ENCODE measurements around the gene GLI2. TPM values are rescaled to one million over a fixed set of nuclear protein-coding genes. Genes with fewer than 3 reads are reported as not detected.

Gene GLI2
- total RNA-seq, 1 donor from 2014 or later, result 4.1 TPM

DNA sequence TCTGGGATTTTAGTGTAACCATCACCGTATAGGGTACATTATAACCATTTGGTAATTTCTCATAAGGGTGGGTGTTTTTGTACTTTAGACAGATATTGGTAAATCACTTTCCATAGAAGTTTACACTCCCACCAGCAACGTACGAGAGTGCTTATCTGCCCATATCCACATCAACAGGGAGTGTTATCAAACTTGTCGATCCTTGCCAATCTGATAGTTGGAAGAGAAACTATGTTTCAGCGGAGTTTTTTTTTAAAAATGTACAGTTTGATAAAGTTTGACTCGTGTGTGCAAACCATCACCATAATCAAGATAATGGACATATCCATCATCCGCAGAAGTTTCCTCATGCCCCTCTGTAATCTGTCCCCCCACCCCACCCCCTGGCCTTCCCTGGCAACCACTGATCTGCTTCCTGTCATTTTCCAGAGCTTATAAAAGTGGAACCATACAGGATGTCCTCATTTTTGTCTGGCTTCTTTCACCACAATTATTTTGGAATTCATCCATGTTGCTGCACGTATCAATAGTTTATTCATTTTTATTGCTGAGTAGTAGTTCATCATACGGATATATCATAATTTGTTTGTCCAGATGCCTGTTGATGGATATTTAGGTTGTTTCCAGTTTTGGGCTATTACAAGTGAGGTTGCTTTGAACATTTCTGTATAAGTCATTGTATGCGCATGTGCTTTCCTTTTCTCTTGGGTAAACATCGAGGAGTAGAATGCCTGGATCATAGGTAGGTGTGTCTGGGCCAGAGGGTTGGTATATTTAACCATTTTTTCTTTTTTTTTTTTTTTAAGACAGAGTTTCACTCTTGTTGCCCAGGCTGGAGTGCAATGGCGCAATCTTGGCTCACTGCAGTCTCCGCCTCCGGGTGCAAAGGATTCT is 18.6 kb downstream of the GLI2 start:
- DNase-seq (ENCODE audit: low spot score), result no peak

GRCh38 chr2:120758181-120759144 is 22.8 kb downstream of the GLI2 start:
- peak; percentile 85 for DNase-seq (ENCODE audit: low spot score)

DNA sequence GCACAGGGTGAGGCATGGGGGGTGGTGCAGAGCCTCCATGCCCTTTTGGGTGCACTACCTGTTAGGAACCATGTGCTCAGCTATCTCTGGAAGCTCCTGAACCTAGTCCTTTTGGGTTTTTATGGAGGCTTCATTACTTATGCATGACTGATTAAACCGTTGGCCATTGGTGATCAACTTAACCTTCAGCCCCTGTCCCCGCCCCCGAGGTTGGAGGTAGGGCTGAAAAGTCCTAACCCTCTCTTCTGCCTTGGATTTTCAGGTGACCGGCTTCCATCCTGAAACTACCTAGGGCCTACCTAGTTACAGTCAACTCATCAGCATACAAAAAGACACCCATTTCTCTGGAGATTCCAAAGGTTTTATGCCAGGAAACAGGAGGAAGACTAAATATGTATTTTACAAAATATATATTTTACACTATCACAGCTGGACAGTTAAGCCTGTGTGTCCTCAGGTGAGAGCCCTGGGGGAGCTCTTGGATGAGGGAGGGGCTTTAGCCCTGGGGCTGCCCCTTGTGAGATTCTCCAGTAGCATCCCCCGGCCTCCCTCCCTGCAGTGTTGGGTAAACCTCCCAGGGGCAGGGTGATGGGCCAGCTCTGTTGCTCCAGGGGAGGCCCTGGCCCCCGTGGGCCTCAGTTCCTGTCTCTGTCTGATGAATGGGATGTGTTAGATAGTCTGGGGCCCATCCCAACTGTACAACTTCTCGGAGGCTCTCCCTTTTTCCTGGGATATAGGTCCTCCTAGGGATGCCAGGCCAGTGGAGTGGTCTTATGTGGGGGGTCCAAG is 24.1 kb downstream of the GLI2 start:
- DNase-seq (ENCODE audit: low spot score), result peak; percentile 53

GRCh38 chr2:120760446-120761135 is 24.9 kb downstream of the GLI2 start:
- peak; percentile 80 for DNase-seq (ENCODE audit: low spot score)

DNA sequence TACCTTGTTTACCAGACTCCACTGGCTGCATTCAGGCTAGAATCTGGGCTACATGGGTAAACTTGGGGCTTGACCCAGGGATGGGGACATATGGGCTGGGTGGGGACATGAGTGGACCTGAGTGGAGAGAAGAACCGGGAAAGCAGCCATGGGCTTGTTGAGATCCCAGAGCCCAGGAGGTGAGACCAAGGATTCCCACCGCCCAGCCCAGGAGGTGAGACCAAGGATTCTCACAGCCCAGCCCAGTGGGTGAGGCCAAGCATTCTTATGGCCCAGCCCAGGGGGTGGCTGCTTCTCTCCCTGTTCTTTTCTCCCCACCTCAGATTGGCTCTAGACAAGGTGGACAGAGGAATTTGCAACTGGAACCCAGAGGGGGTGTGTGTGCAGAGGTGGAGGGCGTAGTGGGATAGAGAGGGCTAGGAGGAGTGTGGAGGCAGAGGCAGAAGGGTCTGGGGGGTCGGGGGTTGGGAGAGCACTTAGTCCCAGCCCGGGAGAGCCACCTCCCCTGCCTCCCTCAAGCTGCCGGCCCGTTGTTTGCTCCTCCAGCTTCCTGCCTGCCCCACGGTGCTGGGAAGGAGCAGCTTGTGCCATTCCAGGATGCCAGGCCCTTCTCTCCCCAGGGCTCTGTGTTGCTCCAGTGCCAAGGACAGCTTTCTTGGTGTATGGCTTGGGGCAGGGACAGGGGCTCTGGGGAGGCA is 25.6 kb downstream of the GLI2 start:
- DNase-seq (ENCODE audit: low spot score), result peak; percentile 43

GRCh38 chr2:120761911-120762310 is 26.2 kb downstream of the GLI2 start:
- peak; percentile 86 for DNase-seq (ENCODE audit: low spot score)

DNA sequence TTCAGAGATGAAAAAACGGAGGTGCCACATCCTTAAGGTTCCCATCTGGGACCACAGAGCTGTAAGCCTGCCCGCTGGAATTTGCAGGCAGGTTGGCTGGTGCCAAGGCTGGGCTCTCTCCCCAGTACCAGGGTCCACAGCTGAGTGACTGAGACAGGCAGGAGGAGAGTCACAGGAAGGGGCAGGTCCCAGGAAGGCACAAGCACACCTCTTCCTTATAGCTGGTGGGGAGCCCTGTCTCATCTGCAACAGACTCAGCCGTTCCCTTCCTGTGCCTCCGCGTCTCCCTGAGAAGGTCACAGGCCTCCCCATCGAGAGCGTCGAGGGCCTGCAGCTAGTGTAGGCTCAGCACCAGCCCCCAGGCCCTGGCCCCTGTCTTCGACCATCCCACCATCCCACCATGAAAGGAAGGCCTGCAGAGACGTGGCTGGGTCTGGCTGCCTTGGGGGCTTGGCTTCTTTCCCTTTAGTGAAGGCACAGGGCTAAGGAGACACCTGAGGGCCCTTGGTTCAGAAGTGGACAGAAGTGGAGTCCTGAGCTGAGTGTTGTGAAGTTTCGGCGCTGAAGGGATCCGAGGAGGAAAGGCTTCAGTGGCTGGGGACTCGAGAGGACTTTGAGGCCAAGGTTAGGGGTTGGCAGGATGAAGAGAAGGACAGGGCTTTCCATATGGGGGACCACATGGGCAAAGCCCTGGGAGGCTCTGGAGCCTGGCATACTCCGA is 26.8 kb downstream of the GLI2 start:
- DNase-seq (ENCODE audit: low spot score), result peak; percentile 78

- DNase-seq (ENCODE audit: low spot score), result peak; percentile 88
Observed at GRCh38 chr2:120763508-120763907, 27.8 kb downstream of the GLI2 start.

DNA sequence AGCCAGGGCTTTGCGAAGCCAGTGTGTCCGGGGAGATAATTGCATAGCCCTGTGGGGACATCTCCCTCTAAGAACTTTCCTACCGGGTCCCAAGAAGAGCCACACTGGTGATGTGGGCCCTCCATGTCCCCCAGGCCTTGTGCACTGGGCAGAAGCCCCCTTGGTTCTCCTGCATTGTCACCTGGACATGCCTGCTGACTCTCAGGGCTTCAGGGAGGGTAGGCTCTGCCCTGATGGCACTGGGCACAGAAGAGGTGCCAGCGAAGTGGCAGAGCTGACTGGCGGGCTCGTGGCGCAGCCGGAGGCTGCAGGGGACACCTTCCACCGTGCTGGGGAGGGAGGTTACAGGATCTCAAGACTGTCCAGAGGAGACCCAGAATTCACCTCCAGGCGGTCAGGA is 28.3 kb downstream of the GLI2 start:
- DNase-seq (ENCODE audit: low spot score), result peak; percentile 76

- no peak for DNase-seq (ENCODE audit: low spot score)
Observed at GRCh38 chr2:120764492-120764891, 28.8 kb downstream of the GLI2 start.

- DNase-seq (ENCODE audit: low spot score), result no peak
Observed at GRCh38 chr2:120764991-120765677, 29.5 kb downstream of the GLI2 start.

DNA sequence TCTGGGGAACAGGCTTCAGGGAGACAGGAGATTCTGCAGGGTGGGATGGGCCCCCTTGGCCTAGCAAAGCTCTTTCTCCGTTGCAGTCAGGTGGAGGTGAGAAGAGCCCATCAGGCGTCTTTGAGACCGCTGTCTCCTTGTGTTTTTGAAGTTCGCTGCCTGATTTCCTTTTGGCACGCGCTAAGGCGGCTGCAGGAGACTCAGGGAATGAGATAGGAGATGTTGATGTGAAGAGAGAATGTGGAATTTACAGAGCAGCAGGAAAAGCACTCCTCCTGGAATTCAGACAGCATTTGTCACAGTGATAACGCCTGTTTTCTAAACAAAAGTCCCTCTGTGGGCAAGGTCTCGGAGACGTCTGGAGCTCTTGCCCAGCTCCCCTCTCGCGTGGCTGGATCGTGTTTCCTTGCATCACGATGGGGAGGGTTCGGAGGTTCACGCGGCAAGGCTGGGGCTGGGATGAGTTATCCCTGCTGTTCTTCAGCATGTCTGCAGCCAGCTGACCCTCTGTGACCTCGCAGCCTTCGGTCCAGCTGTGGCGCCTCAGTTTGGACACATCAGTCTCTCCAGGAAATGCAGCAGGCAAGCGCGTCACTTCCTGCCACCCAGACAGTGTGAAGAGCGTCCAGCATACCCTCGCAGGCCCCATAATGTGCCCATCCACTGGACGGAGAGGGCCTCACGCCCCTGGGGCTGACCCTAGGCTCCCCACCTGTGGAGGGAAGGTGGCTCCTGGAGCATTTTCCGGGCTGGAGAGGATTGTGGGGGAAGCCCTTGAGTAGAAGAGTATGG is 30.2 kb downstream of the GLI2 start:
- DNase-seq (ENCODE audit: low spot score), result no peak

DNA sequence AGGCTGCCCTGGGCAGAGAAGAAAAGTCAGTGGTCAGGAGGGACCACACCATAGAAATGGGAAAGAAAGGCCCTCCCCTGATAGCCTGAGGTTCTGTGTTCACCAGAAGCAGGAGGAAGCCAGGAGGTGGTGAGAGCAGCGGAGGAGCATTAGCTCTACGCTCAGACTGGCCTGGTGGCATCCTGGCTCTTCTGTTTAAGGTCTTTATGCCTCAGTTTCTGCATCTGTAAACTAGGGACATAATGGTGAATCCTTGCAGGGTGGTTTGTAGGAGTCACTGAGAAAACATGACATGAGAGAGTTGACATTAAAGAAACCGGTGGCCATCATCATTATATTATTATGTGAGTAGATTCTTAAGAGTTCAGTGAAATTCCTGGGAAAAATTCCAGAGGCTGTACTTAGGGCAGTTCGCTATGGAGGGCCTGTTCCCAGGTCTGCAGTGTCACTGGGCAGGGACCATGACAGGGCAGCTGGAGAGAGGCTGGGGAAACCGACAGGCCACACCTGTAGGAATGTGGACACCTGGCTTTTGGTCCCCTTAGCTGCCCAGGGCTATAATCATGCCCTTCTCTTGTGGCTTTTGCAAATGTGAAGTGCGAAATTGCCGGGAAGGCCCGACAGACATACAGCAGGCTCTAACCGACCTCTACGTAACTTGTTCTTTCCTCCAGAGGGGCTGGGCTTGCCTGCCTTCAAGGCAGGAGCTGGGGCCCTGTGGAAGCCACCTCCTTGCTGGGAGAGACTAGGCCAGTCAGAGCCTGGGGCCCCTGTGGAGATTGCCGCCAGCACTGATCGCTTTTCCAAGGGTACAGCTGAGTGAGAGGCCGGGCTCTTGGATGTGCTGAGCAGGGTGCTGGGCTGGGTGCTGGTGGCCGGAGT is 31.0 kb downstream of the GLI2 start:
- no peak for DNase-seq (ENCODE audit: low spot score)

- DNase-seq (ENCODE audit: low spot score), result no peak
Observed at GRCh38 chr2:120767486-120768005, 31.9 kb downstream of the GLI2 start.

DNA sequence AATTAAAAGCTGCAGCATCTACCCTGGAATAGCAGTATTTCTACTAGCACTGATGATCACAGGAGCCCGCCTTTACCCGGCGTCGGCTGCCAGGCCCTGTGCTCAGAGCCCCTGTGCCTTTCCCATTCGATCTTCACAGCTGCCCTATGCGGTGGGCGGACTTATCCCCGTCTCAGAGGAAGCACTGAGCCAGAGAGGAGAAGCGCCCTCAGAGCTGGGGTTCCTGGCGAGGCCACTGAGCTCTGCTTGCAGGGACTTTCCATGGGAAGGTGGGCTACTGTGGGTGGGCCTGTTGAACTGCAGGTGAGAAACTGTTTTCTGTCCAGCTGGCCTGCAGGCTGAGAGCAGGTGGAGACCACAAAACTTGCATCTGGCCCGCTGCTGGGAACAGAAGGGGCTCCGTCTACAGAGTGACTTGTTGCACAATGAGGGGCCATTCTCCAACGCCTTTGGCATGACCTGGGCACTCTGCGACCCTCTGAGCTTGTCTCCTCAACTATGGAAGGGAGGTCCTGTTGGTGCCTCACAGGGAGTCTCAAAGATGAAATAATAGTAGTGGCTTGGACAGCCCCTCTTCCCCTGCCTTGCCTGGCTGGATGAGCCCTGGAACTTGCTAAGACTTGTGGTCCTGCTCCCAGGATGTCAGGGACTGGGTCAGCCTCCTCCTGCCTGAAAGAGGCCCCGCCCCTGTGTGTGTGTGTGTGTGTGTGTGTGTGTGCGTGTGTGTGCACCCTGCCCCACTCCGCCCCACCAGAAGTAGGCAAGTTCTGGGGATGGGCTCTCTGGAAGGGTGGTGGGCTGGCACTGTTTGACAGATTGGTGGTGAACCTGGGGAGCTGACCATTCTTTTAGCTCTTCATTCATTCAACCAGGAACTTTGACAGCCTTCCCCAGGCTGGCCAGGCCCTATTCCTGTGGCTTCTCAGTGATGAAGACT is 32.7 kb downstream of the GLI2 start:
- no peak for DNase-seq (ENCODE audit: low spot score)
